SK-N-MC (cell line): ENCODE measurements around the gene MAGI1.

Experiments
- EZH2 ChIP-seq: fragments of 200-600 bp; sonication (generic); IDR thresholded peaks from one replicate; pipeline ENCODE4 v1.6.1; 2017; ENCODE audit warnings: antibody characterized with exemption
- POLR2AphosphoS5 ChIP-seq: IDR thresholded peaks from 2 replicates; pipeline ENCODE4 v1.6.1; 2012; ENCODE audit warnings: mild to moderate bottlenecking, low read depth, low read length, borderline replicate concordance

DNA sequence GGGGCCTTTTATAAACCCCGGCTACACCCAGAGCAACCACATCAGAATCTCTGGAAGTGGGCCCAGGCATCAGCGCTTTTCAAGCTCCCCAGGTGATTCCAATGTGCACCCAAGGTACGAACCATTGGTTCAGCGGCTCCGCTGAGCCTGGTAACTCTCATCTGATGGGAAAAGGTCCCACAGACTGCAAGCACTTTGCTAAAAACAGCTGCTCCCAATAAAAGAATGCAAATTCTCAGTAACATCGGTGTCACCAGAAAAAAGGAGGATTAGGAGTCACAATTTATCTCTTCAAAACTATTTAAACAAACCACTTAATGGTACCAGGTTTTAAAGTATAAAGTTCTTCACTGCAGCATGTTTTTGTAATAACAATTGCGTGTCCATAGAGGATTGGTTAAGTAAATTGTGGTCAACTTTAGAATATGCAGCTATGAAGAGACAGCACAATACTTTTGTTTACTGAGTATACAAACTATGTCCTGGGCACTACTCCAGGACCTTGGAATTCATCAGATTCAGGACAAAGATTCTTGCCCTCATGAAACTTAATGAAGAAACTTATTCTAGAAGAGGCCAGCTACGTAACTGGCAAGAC lies 690.2 kb downstream of the MAGI1 start:
- TF ChIP-seq POLR2AphosphoS5, result no peak
- TF ChIP-seq EZH2, result no peak
